ENCODE measurements around the gene MAD1L1. TPM values are rescaled to one million over a fixed set of nuclear protein-coding genes. Genes with fewer than 3 reads are reported as not detected.

MAD1L1 gene
- total and polyA plus RNA-seq, 2 of the 8 experiments (the other 6 are each of a cell fraction or from before 2014, with no cell fraction given): 40.4 to 44.6 TPM

DNA sequence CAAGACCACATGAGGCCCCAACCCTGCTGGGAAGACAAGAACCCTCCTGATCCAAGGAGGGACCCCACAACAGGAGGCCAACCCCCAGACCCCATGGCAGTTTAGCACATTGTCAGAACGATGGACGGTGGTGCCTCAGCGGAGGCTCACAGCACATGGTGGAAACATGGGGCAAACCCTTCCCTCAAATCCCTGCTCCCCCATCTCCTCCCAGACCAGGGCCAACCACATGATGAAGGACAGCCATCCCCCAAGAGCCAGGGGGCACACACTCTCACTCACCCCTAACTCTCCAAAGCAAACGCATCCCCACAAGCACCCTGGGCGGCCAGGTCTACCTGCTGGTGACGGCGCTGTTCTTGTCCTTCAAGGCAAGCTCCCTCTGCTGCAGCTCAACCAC is 83.9 kb downstream of the MAD1L1 start:
- no peak overlapping the region for H3K4ac ChIP-seq (replicated peaks; ENCODE audit: insufficient read length, low read depth, low read length)
- ChIA-PET CTCF (ENCODE audit: partially characterized antibody) (interaction anchor here (1.0 to 7.0 kb wide), 8 partner anchors 10 to 79 kb away, joined by 3 to 43 read pairs (median 4); no protein-coding TSS in a partner anchor), POLR2A (ENCODE audit: partially characterized antibody) (no interaction called here)
- H3K27ac ChIP-seq (ENCODE audit: low read depth, low read length): no peak overlapping the region
- H3K79me1 ChIP-seq (ENCODE audit: low read depth, low read length): peaks cover 8% of the 10 kb centered on the region
- FAIRE-seq (no peak), DNase-seq (ENCODE audit: low read depth in 1 of 2, low spot score in 2 of 2) (no peak)
- H2BK12ac ChIP-seq (ENCODE audit: low read depth, low read length): no peak overlapping the region
- no peaks in the 10 kb centered on the region; a peak in 1 of 7 replicates for H3K4me1 ChIP-seq (replicated peaks in 1 of 4; ENCODE audit: control insufficient read depth in 3 of 4, insufficient read depth in 4 of 4, low read length in 3 of 4)
- no peak overlapping the region for H2BK120ac ChIP-seq (replicated peaks; ENCODE audit: low read depth, low read length)
- H2BK5ac ChIP-seq (ENCODE audit: low read depth, low read length): no peak overlapping the region; the same call in 1 of the 2 replicates
- H2AK5ac ChIP-seq (ENCODE audit: low read depth, low read length): no peak overlapping the region
- H3K27me3 ChIP-seq (replicated peaks in 1 of 4; ENCODE audit: control insufficient read depth in 3 of 4, extremely low read depth in 1 of 4, insufficient read depth in 3 of 4, low read length in 3 of 4): no peaks in the 10 kb centered on the region
- 94% methylated on average over 7 of the region's 7 CpGs; no CpG with 5 or more reads in 1 of the 2 experiments for WGBS, 2 experiments (ENCODE audit: extremely low coverage in 1 of 2, insufficient coverage in 1 of 2, insufficient read length in 1 of 2, insufficient replicate concordance in 2 of 2, low coverage in 1 of 2, low lambda C conversion rate in 2 of 2, missing lambda C conversion rate in 1 of 2)
- no peak overlapping the region for H2BK15ac ChIP-seq (ENCODE audit: low read length)
- no peak overlapping the region for H3K9ac ChIP-seq (replicated peaks in 1 of 4; ENCODE audit: extremely low read depth in 1 of 4, low read depth in 3 of 4, low read length in 3 of 4)
- peaks cover 0 to 4% of the 10 kb centered on the region in 2 experiments; a peak in 1 of 4 replicates for H3K79me2 ChIP-seq (ENCODE audit: control insufficient read depth in 1 of 2, insufficient read depth in 2 of 2, low read length in 2 of 2)
- peaks cover 5 to 10% of the 10 kb centered on the region in 2 experiments for H4K20me1 ChIP-seq (replicated peaks in 1 of 2; ENCODE audit: control insufficient read depth in 1 of 2, insufficient read depth in 2 of 2, low read length in 2 of 2)
- no peak overlapping the region for H3K23ac ChIP-seq (ENCODE audit: insufficient read length)
- no peak overlapping the region for H3K18ac ChIP-seq (ENCODE audit: extremely low read depth, low read length)
- H2BK20ac ChIP-seq (ENCODE audit: low read length): no peak overlapping the region
- H3K4me3 ChIP-seq (ENCODE audit: extremely low read depth in 1 of 4, insufficient read depth in 2 of 4, low read depth in 3 of 4, low read length in 4 of 4): no peak overlapping the region
- H4K91ac ChIP-seq (replicated peaks; ENCODE audit: insufficient read length, low read length): no peak overlapping the region
- TF ChIP-seq EZH2 (IDR thresholded peaks at IDR 0.05; ENCODE audit: low read depth, low read length, severe bottlenecking) (no peak), TEAD4 (IDR thresholded peaks at IDR 0.05; ENCODE audit: low read depth, low read length) (no peak), GABPA (IDR thresholded peaks at IDR 0.05; ENCODE audit: borderline replicate concordance, insufficient read depth, low read length) (no peak), CBX8 (IDR thresholded peaks at IDR 0.05; ENCODE audit: borderline replicate concordance, low read depth, low read length) (no peak)
- H3K23me2 ChIP-seq (ENCODE audit: low read depth, low read length): no peaks in the 10 kb centered on the region
- H3K56ac ChIP-seq (replicated peaks; ENCODE audit: insufficient read length, low read depth, low read length): no peak overlapping the region
- H3K4me2 ChIP-seq (ENCODE audit: insufficient read depth in 1 of 2, low read depth in 2 of 2, low read length in 2 of 2): no peak overlapping the region
- no peak overlapping the region for H4K8ac ChIP-seq (ENCODE audit: extremely low read depth, insufficient read depth, low read length)
- H3K9me3 ChIP-seq (ENCODE audit: insufficient read depth in 2 of 2, low read depth in 1 of 2, low read length in 1 of 2): no peaks in the 10 kb centered on the region
- no peak overlapping the region for H3K14ac ChIP-seq (ENCODE audit: insufficient read length)
- H4K5ac ChIP-seq (ENCODE audit: insufficient read length, low read depth, low read length): no peak overlapping the region
- no peak overlapping the region for H2AFZ ChIP-seq (ENCODE audit: low read length)
- peaks cover 0 to 16% (median 3%) of the 10 kb centered on the region in 4 experiments; a peak in 5 of 8 replicates for H3K36me3 ChIP-seq (ENCODE audit: control insufficient read depth in 2 of 4, insufficient read depth in 4 of 4, low read length in 3 of 4)
